ENCODE measurements around the gene EPOP. TPM values are rescaled to one million over a fixed set of nuclear protein-coding genes. Genes with fewer than 3 reads are reported as not detected.

Gene EPOP
- total and polyA plus RNA-seq, 2 of the 13 experiments (the other 11 are each of a cell fraction or from before 2014, with no cell fraction given): 14.7 to 37.8 TPM

DNA sequence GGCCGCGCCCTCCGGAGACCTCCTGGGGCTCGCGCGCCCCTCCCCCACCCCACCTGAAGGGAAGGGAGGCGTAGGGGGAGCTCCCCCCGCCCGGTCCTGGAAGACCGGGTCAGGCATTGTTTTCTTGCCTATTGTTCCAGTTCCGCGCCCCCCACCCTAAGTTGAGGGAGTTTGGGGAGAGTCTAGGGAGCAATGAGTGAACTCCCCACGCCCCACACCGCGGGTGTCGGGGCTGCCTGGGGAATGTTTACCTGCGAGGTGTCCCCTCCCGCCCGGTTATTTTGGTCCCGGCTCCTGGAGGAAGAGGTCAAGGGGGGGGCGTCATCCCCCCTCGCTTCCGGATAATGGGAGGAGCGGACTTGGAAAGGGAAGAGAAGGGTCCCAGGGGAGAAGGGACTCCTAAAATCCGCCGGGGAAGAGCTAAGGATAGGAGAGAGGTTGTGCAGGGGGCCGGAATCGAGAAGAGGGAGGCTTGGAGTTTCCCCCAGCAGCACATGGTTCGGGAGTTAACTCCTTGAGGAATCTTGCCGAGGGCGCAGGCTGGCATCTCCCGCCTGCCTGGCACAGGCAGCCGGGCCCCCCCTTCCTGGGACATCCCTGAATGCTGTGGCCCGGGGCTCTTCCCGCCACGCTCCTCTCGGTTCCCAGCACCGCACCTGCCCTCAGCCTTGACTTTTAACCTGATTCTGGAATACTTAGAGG, 31.2 kb upstream of the EPOP start (continued):
- TF ChIP-seq, protein P1, sequence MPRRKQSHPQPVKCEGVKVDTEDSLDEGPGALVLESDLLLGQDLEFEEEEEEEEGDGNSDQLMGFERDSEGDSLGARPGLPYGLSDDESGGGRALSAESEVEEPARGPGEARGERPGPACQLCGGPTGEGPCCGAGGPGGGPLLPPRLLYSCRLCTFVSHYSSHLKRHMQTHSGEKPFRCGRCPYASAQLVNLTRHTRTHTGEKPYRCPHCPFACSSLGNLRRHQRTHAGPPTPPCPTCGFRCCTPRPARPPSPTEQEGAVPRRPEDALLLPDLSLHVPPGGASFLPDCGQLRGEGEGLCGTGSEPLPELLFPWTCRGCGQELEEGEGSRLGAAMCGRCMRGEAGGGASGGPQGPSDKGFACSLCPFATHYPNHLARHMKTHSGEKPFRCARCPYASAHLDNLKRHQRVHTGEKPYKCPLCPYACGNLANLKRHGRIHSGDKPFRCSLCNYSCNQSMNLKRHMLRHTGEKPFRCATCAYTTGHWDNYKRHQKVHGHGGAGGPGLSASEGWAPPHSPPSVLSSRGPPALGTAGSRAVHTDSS (CRISPR knock-in tag; conservative IDR thresholded peaks at IDR 0.05): no peak
- TF ChIP-seq ATAD3A (CRISPR knock-in tag; IDR thresholded peaks at IDR 0.05) (no peak), NFYC (CRISPR knock-in tag; IDR thresholded peaks at IDR 0.05) (no peak), FOXJ3 (CRISPR knock-in tag; IDR thresholded peaks at IDR 0.05; ENCODE audit: borderline replicate concordance) (no peak), KDM3A (CRISPR knock-in tag; IDR thresholded peaks at IDR 0.05; ENCODE audit: low read depth) (no peak), ZKSCAN8 (CRISPR knock-in tag; IDR thresholded peaks at IDR 0.05; ENCODE audit: borderline replicate concordance) (0 out of 2 replicates have a peak, but pooled peaks have one; percentile 17), ESRRA (CRISPR knock-in tag; IDR thresholded peaks at IDR 0.05; ENCODE audit: low read depth) (peak; percentile 58; the same call in 1 of the 2 replicates), SSRP1 (CRISPR knock-in tag; IDR thresholded peaks at IDR 0.05) (no peak; the same call in 1 of the 2 replicates)
- TF ChIP-seq, protein P2, sequence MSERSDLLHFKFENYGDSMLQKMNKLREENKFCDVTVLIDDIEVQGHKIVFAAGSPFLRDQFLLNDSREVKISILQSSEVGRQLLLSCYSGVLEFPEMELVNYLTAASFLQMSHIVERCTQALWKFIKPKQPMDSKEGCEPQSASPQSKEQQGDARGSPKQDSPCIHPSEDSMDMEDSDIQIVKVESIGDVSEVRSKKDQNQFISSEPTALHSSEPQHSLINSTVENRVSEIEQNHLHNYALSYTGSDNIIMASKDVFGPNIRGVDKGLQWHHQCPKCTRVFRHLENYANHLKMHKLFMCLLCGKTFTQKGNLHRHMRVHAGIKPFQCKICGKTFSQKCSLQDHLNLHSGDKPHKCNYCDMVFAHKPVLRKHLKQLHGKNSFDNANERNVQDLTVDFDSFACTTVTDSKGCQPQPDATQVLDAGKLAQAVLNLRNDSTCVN (CRISPR knock-in tag; IDR thresholded peaks at IDR 0.05; ENCODE audit: borderline replicate concordance): no peak
- TF ChIP-seq, protein P3, sequence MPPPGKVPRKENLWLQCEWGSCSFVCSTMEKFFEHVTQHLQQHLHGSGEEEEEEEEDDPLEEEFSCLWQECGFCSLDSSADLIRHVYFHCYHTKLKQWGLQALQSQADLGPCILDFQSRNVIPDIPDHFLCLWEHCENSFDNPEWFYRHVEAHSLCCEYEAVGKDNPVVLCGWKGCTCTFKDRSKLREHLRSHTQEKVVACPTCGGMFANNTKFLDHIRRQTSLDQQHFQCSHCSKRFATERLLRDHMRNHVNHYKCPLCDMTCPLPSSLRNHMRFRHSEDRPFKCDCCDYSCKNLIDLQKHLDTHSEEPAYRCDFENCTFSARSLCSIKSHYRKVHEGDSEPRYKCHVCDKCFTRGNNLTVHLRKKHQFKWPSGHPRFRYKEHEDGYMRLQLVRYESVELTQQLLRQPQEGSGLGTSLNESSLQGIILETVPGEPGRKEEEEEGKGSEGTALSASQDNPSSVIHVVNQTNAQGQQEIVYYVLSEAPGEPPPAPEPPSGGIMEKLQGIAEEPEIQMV (CRISPR knock-in tag; IDR thresholded peaks at IDR 0.05; ENCODE audit: low read depth): no peak
- TF ChIP-seq, protein P4, sequence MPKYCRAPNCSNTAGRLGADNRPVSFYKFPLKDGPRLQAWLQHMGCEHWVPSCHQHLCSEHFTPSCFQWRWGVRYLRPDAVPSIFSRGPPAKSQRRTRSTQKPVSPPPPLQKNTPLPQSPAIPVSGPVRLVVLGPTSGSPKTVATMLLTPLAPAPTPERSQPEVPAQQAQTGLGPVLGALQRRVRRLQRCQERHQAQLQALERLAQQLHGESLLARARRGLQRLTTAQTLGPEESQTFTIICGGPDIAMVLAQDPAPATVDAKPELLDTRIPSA (CRISPR knock-in tag; IDR thresholded peaks at IDR 0.05; ENCODE audit: borderline replicate concordance): no peak
- TF ChIP-seq, protein P5, sequence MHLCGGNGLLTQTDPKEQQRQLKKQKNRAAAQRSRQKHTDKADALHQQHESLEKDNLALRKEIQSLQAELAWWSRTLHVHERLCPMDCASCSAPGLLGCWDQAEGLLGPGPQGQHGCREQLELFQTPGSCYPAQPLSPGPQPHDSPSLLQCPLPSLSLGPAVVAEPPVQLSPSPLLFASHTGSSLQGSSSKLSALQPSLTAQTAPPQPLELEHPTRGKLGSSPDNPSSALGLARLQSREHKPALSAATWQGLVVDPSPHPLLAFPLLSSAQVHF (CRISPR knock-in tag; IDR thresholded peaks at IDR 0.05): no peak
- TF ChIP-seq, protein P6, sequence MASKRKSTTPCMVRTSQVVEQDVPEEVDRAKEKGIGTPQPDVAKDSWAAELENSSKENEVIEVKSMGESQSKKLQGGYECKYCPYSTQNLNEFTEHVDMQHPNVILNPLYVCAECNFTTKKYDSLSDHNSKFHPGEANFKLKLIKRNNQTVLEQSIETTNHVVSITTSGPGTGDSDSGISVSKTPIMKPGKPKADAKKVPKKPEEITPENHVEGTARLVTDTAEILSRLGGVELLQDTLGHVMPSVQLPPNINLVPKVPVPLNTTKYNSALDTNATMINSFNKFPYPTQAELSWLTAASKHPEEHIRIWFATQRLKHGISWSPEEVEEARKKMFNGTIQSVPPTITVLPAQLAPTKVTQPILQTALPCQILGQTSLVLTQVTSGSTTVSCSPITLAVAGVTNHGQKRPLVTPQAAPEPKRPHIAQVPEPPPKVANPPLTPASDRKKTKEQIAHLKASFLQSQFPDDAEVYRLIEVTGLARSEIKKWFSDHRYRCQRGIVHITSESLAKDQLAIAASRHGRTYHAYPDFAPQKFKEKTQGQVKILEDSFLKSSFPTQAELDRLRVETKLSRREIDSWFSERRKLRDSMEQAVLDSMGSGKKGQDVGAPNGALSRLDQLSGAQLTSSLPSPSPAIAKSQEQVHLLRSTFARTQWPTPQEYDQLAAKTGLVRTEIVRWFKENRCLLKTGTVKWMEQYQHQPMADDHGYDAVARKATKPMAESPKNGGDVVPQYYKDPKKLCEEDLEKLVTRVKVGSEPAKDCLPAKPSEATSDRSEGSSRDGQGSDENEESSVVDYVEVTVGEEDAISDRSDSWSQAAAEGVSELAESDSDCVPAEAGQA (IDR thresholded peaks at IDR 0.05; ENCODE audit: low read depth): no peak
- TF ChIP-seq, protein P6 (CRISPR knock-in tag; IDR thresholded peaks at IDR 0.05; ENCODE audit: borderline replicate concordance): no peak
- TF ChIP-seq, protein P7, sequence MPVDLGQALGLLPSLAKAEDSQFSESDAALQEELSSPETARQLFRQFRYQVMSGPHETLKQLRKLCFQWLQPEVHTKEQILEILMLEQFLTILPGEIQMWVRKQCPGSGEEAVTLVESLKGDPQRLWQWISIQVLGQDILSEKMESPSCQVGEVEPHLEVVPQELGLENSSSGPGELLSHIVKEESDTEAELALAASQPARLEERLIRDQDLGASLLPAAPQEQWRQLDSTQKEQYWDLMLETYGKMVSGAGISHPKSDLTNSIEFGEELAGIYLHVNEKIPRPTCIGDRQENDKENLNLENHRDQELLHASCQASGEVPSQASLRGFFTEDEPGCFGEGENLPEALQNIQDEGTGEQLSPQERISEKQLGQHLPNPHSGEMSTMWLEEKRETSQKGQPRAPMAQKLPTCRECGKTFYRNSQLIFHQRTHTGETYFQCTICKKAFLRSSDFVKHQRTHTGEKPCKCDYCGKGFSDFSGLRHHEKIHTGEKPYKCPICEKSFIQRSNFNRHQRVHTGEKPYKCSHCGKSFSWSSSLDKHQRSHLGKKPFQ (CRISPR knock-in tag; IDR thresholded peaks at IDR 0.05; ENCODE audit: insufficient replicate concordance): peak; percentile 63
